Measurements from ENCODE around the gene ACOX1. TPM values are rescaled to one million over a fixed set of nuclear protein-coding genes. Genes with fewer than 3 reads are reported as not detected.

ACOX1 gene
- total RNA-seq, 1 experiment from 2014 or later, result 50.2 TPM

- Histone ChIP-seq H3K9me2 (ENCODE audit: insufficient read depth) (no peaks in the 10 kb centered on the region), H3K79me2 (ENCODE audit: insufficient read depth, low read length) (no peaks in the 10 kb centered on the region), H3K9ac (ENCODE audit: low read length) (no peak overlapping the region), H3K36me3 (ENCODE audit: control insufficient read depth in 1 of 2, insufficient read depth in 2 of 2, low read length in 2 of 2) (no peaks in the 10 kb centered on the region), H3K4me1 (ENCODE audit: control insufficient read depth in 1 of 2, insufficient read depth in 2 of 2, low read length in 2 of 2) (peaks cover 15 to 26% of the 10 kb centered on the region in 2 experiments), H2AFZ (ENCODE audit: low read depth, low read length, poor library complexity, severe bottlenecking) (no peak overlapping the region), H3K4me2 (ENCODE audit: low read length) (no peak overlapping the region), H3K27ac (ENCODE audit: low read depth, low read length) (no peak overlapping the region), H3K4me3 (replicated peaks in 1 of 2; ENCODE audit: low read depth in 1 of 2, low read length in 2 of 2) (no peak overlapping the region), H3K27me3 (ENCODE audit: insufficient read depth, low read length) (no peaks in the 10 kb centered on the region), H3K9me3 (ENCODE audit: control insufficient read depth in 1 of 2, insufficient read depth in 1 of 2, low read depth in 1 of 2, low read length in 2 of 2) (no peaks in the 10 kb centered on the region), H4K20me1 (ENCODE audit: insufficient read depth) (no peaks in the 10 kb centered on the region)
- intact Hi-C loops (cut with micrococcal nuclease), result loop anchor here (10.0 kb wide), 1 partner anchor 195 kb away; the partner anchor contains the start of gene EXOC7
- no peak for TF ChIP-seq SP1 (IDR thresholded peaks at IDR 0.05; ENCODE audit: low read depth)
- TF ChIP-seq POLR2A (IDR thresholded peaks at IDR 0.05; ENCODE audit: borderline replicate concordance, extremely low read depth, insufficient read depth, insufficient read length), result no peak
- TF ChIP-seq CEBPB (IDR thresholded peaks at IDR 0.05; ENCODE audit: low read depth), result no peak
- no peak for TF ChIP-seq ELF1 (IDR thresholded peaks at IDR 0.05; ENCODE audit: borderline replicate concordance, low read depth)
- no peak for TF ChIP-seq SRF (IDR thresholded peaks at IDR 0.05; ENCODE audit: low read depth)
- no peak for TF ChIP-seq EGR1 (IDR thresholded peaks at IDR 0.05; ENCODE audit: low read depth)
- TF ChIP-seq ZBTB33 (IDR thresholded peaks at IDR 0.05; ENCODE audit: extremely low read depth, insufficient replicate concordance, low read length), result no peak
- TF ChIP-seq YY1 (IDR thresholded peaks at IDR 0.05; ENCODE audit: extremely low read depth, insufficient replicate concordance, low read depth, low read length), result no peak
- TF ChIP-seq EZH2 (IDR thresholded peaks at IDR 0.05), result no peak
- TF ChIP-seq EZH2phosphoT487 (IDR thresholded peaks at IDR 0.05; ENCODE audit: borderline replicate concordance), result no peak
- no peak for TF ChIP-seq SIN3A (IDR thresholded peaks at IDR 0.05; ENCODE audit: low read depth)
- no peak for TF ChIP-seq JUND (IDR thresholded peaks at IDR 0.05)
- no peak for TF ChIP-seq FOSL1 (IDR thresholded peaks at IDR 0.05; ENCODE audit: low read depth)
- no peak for TF ChIP-seq CTCF (IDR thresholded peaks at IDR 0.05 in 2 of 3, conservative IDR thresholded peaks at IDR 0.05 in 1 of 3; ENCODE audit: borderline replicate concordance in 1 of 3, insufficient read depth in 1 of 3, low read depth in 2 of 3, low read length in 2 of 3)
- TF ChIP-seq ZFX (IDR thresholded peaks at IDR 0.05), result no peak
- ChIA-PET CTCF (interaction anchor here (0.8 to 1.1 kb wide), 2 partner anchors 17 to 96 kb away, joined by 3 to 5 read pairs; no protein-coding TSS in a partner anchor), RAD21 (ENCODE audit: low non-redundant PET in 1 of 2, low total read pairs in 2 of 2, uncharacterized antibody in 2 of 2, unreplicated experiment in 2 of 2) (no interaction called here), POLR2A (no interaction called here)
- DNase-seq (ENCODE audit: low read depth, low spot score) (no peak), ATAC-seq (no peak)
- BruUV-seq (replicated peaks), result no TSS peak
These were observed 69.1 kb downstream of the ACOX1 start for GRCh38 chr17:75909812-75910274.

All from HCT116 (cell line).